Mucosa of descending colon (tissue), 3 donors: ENCODE results near the gene SLC12A6. TPM values are rescaled to one million over a fixed set of nuclear protein-coding genes. Genes with fewer than 3 reads are reported as not detected.

Experiments used
- ATAC-seq: fragments of 200-7000 bp; cut with Tn5 transposase; one replicate; pipeline ENCODE4 v1.9.1; 2020; ENCODE audit warnings: mild to moderate bottlenecking, moderate library complexity
- DNase-seq, 3 donors: peaks; one replicate each; pipeline ENCODE4 v3.0.0-alpha.2; 2020
- H3K36me3 ChIP-seq: fragments of 200-600 bp; one replicate; pipeline ENCODE4 v1.8.0; 2021; ENCODE audit warnings: low read depth, mild to moderate bottlenecking
- H3K4me1 ChIP-seq: fragments of 200-600 bp; one replicate; pipeline ENCODE4 v1.8.0; 2021; ENCODE audit warnings: low read depth, mild to moderate bottlenecking
- H3K4me3 ChIP-seq: fragments of 200-600 bp; one replicate; pipeline ENCODE4 v1.8.0; 2021; ENCODE audit warnings: mild to moderate bottlenecking
- H3K9me3 ChIP-seq: fragments of 200-600 bp; one replicate; pipeline ENCODE4 v1.8.0; 2021; ENCODE audit warnings: mild to moderate bottlenecking
- intact Hi-C, 2 donors: fragments of 100-400 bp; cut with DNase I in 1 of 2; cut with micrococcal nuclease in 1 of 2; formaldehyde crosslinking; loops; one replicate each; pipeline versions ENCODE4 v1.11.0 to v1.11.1; 2022; cut with DNase I, micrococcal nuclease
- microRNA-seq: library from miRNA; unstranded; fragments of <30 nt; microRNA quantifications from one replicate; pipeline ENCODE4, GENCODE V29; 2019
- total RNA-seq, 3 donors: library from RNA; stranded (reverse); fragmentation: NEBNext Ultra II Directional in 2 of 3; extraction: Animal tissue kit (Norgen Biotek cat#: 25700) in 2 of 3; gene quantifications; one replicate each; pipeline versions ENCODE4 v1.2.1 to v1.2.4, GENCODE V29; 2021 to 2023
- TF ChIP-seq, protein P1 (sequence below): fragments of 200-600 bp; IDR thresholded peaks from one replicate; pipeline ENCODE4 v1.8.0; 2022; ENCODE audit warnings: antibody characterized with exemption, mild to moderate bottlenecking
- donor health status: DM: no; HTN: no; CAD: no; lungs with moderate emphysema.
- donor health status: DM: no; HTN: no; CAD: no.
- donor health status: DM: no; HTN: yes; CAD: no.

The SLC12A6 gene
- total RNA-seq, 3 donors from 2014 or later: 17.7 to 26.2 (median 23.2) TPM

GRCh38 chr15:34188711-34189110 lies 148.9 kb downstream of the SLC12A6 start:
- TF ChIP-seq, protein P1, sequence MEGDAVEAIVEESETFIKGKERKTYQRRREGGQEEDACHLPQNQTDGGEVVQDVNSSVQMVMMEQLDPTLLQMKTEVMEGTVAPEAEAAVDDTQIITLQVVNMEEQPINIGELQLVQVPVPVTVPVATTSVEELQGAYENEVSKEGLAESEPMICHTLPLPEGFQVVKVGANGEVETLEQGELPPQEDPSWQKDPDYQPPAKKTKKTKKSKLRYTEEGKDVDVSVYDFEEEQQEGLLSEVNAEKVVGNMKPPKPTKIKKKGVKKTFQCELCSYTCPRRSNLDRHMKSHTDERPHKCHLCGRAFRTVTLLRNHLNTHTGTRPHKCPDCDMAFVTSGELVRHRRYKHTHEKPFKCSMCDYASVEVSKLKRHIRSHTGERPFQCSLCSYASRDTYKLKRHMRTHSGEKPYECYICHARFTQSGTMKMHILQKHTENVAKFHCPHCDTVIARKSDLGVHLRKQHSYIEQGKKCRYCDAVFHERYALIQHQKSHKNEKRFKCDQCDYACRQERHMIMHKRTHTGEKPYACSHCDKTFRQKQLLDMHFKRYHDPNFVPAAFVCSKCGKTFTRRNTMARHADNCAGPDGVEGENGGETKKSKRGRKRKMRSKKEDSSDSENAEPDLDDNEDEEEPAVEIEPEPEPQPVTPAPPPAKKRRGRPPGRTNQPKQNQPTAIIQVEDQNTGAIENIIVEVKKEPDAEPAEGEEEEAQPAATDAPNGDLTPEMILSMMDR: no peak

DNA sequence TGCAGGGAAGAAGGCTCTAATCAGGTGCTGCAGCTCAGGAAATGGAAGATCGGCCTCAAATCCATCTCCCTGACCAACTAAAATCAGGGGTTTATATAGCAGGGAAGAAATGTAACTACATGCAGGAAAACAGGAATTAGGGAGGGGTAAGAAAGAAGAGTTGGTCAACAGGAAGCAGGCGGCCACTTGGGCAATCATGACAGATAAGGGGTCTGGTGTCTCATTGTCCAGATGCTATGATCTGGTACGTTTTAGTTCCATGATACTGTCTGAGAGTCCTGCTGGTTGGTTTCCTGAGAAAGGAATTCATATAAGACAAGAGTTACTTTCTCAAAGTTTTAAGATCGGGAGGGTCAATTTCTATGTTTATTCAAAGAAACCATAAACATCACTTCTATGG lies 151.9 kb downstream of the SLC12A6 start:
- ATAC-seq: no peak
- Histone ChIP-seq H3K4me1 (no peaks in the 10 kb centered on the region), H3K9me3 (no peaks in the 10 kb centered on the region), H3K36me3 (no peaks in the 10 kb centered on the region), H3K4me3 (no peak overlapping the region)
- intact Hi-C loops: no loop called here
- no peak for DNase-seq
- TF ChIP-seq, protein P1: no peak

More at GRCh38 chr15:34188711-34189110, 148.9 kb downstream of the SLC12A6 start:
- Histone ChIP-seq H3K4me1 (no peaks in the 10 kb centered on the region), H3K4me3 (no peak overlapping the region), H3K9me3 (no peaks in the 10 kb centered on the region), H3K36me3 (no peaks in the 10 kb centered on the region)
- intact Hi-C loops: no loop called here
- DNase-seq (no peak), ATAC-seq (no peak)

DNA sequence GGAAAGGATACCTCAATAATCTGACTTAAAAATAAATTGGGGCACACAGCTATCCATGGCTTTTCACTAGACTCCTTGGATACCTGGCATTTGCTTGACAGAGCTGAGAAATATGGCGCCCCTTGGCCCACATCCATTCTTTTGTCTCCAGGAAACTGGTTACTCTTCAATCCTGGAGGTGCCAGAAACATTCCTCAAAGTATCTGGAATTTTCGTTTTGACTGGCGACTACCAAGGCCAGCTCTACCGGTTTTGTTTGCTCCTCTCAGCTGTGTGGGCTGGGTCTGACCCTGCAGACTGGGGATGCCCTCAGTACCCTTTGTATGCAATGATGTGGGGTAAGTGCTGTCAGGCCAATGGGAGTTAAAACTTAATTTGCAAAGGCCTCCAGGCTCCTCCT lies 154.6 kb downstream of the SLC12A6 start:
- TF ChIP-seq, protein P1: no peak
- DNase-seq (no peak), ATAC-seq (no peak)
- Histone ChIP-seq H3K36me3 (no peaks in the 10 kb centered on the region), H3K4me3 (no peak overlapping the region), H3K4me1 (no peaks in the 10 kb centered on the region), H3K9me3 (no peaks in the 10 kb centered on the region)
- intact Hi-C loops: no loop called here

Small RNA genes within 50 kb of the gene (microRNA-seq; reads per million reads assigned to microRNA genes)
- not detected for gene MIR1233-1

Other genes with a start within 250 kb of the SLC12A6 start
- gene EMC7, start 235.9 kb downstream of the SLC12A6 start, total RNA-seq: 10 to 100 TPM; 56.2 to 70.2 (median 59.6) TPM
- 1 to 10 TPM; 1.4 to 2.0 (median 1.7) TPM for gene PGBD4, start 235.7 kb downstream of the SLC12A6 start, total RNA-seq
- gene KATNBL1, start 127.7 kb downstream of the SLC12A6 start, total RNA-seq: 10 to 100 TPM; 42.8 to 52.6 (median 46.2) TPM
- 10 to 100 TPM; 71.3 to 79.1 (median 78.3) TPM for gene EMC4, start 112.8 kb downstream of the SLC12A6 start, total RNA-seq
- 100 to 1,000 TPM in 2 of 3 donors, 10 to 100 TPM in 1; 90.6 to 129 (median 115) TPM for gene NOP10, start 5.4 kb upstream of the SLC12A6 start, total RNA-seq
- gene NUTM1, start 5.5 kb upstream of the SLC12A6 start, total RNA-seq: not detected
- gene LPCAT4, start 29.4 kb upstream of the SLC12A6 start, total RNA-seq: 100 to 1,000 TPM; 144 to 236 (median 154) TPM
- gene GOLGA8A, start 100.0 kb upstream of the SLC12A6 start, total RNA-seq: 10 to 100 TPM; 37.6 to 60.0 (median 46.4) TPM
- gene GOLGA8B, start 245.9 kb upstream of the SLC12A6 start, total RNA-seq: 10 to 100 TPM; 17.2 to 75.3 (median 22.7) TPM